ENCODE measurements around the gene REPIN1.

Gene REPIN1

GRCh38 chr7:150404172-150404804, 35.7 kb downstream of the REPIN1 start:
- no peaks in the 10 kb centered on the region for H3K9me3 ChIP-seq (ENCODE audit: low read length)
- no peaks in the 10 kb centered on the region for H3K36me3 ChIP-seq (ENCODE audit: insufficient read depth, low read length)
- no peaks in the 10 kb centered on the region for H3K9me2 ChIP-seq (ENCODE audit: low read depth, low read length)
- H2AFZ ChIP-seq (ENCODE audit: low read length): peak overlapping the region; percentile 61
- no peaks in the 10 kb centered on the region for H3K27me3 ChIP-seq (ENCODE audit: insufficient read depth, low read length)
- H3K79me2 ChIP-seq (ENCODE audit: insufficient read depth, low read length): no peaks in the 10 kb centered on the region
- H3K9ac ChIP-seq (ENCODE audit: low read length): peak overlapping the region; percentile 80
- peak overlapping the region; percentile 16 for H3K27ac ChIP-seq (ENCODE audit: low read depth, low read length, poor library complexity, severe bottlenecking)
- peaks cover 45% of the 10 kb centered on the region for H3K4me1 ChIP-seq (ENCODE audit: insufficient read depth, low read length, severe bottlenecking)
- H4K20me1 ChIP-seq (ENCODE audit: insufficient read depth, low read length): no peaks in the 10 kb centered on the region
- no peak for TF ChIP-seq CTCF (IDR thresholded peaks at IDR 0.05; ENCODE audit: low read length)
- no peak for TF ChIP-seq EZH2 (IDR thresholded peaks at IDR 0.05; ENCODE audit: borderline replicate concordance, low read length)
- H3K4me2 ChIP-seq (ENCODE audit: low read length): peak overlapping the region; percentile 81
- no peaks in the 10 kb centered on the region for H3F3A ChIP-seq (ENCODE audit: insufficient read depth, low read length)
- peak overlapping the region; percentile 65 for H3K4me3 ChIP-seq (ENCODE audit: low read depth, low read length, poor library complexity, severe bottlenecking)

- peak overlapping the region; percentile 61 for H2AFZ ChIP-seq (ENCODE audit: low read length)
- peak overlapping the region; percentile 81 for H3K4me2 ChIP-seq (ENCODE audit: low read length)
- no peaks in the 10 kb centered on the region for H3K27me3 ChIP-seq (ENCODE audit: insufficient read depth, low read length)
- peaks cover 45% of the 10 kb centered on the region for H3K4me1 ChIP-seq (ENCODE audit: insufficient read depth, low read length, severe bottlenecking)
- peak overlapping the region; percentile 65 for H3K4me3 ChIP-seq (ENCODE audit: low read depth, low read length, poor library complexity, severe bottlenecking)
- peak overlapping the region; percentile 80 for H3K9ac ChIP-seq (ENCODE audit: low read length)
- H3K9me3 ChIP-seq (ENCODE audit: low read length): no peaks in the 10 kb centered on the region
- TF ChIP-seq EZH2 (IDR thresholded peaks at IDR 0.05; ENCODE audit: borderline replicate concordance, low read length): no peak
- TF ChIP-seq CTCF (IDR thresholded peaks at IDR 0.05; ENCODE audit: low read length): peak; percentile 45; the same call in 1 of the 2 replicates
- H3K79me2 ChIP-seq (ENCODE audit: insufficient read depth, low read length): no peaks in the 10 kb centered on the region
- H3K27ac ChIP-seq (ENCODE audit: low read depth, low read length, poor library complexity, severe bottlenecking): peak overlapping the region; percentile 90
- H3F3A ChIP-seq (ENCODE audit: insufficient read depth, low read length): no peaks in the 10 kb centered on the region
- no peaks in the 10 kb centered on the region for H3K9me2 ChIP-seq (ENCODE audit: low read depth, low read length)
- H4K20me1 ChIP-seq (ENCODE audit: insufficient read depth, low read length): no peaks in the 10 kb centered on the region
- peaks cover under 1% of the 10 kb centered on the region; the same call in 1 of the 2 replicates for H3K36me3 ChIP-seq (ENCODE audit: insufficient read depth, low read length)
Measured at GRCh38 chr7:150404805-150405583, 36.4 kb downstream of the REPIN1 start.

GRCh38 chr7:150405584-150406311, 37.1 kb downstream of the REPIN1 start:
- Histone ChIP-seq H3K9me3 (ENCODE audit: low read length) (no peaks in the 10 kb centered on the region), H3K36me3 (ENCODE audit: insufficient read depth, low read length) (peaks cover 6% of the 10 kb centered on the region; the same call in 1 of the 2 replicates), H3K9ac (ENCODE audit: low read length) (peak overlapping the region; percentile 80), H3K4me2 (ENCODE audit: low read length) (peak overlapping the region; percentile 81), H3F3A (ENCODE audit: insufficient read depth, low read length) (no peaks in the 10 kb centered on the region), H3K27ac (ENCODE audit: low read depth, low read length, poor library complexity, severe bottlenecking) (peak overlapping the region; percentile 90), H3K79me2 (ENCODE audit: insufficient read depth, low read length) (no peaks in the 10 kb centered on the region), H3K27me3 (ENCODE audit: insufficient read depth, low read length) (no peaks in the 10 kb centered on the region), H3K9me2 (ENCODE audit: low read depth, low read length) (no peaks in the 10 kb centered on the region), H3K4me3 (ENCODE audit: low read depth, low read length, poor library complexity, severe bottlenecking) (peak overlapping the region; percentile 65), H2AFZ (ENCODE audit: low read length) (no peak overlapping the region), H4K20me1 (ENCODE audit: insufficient read depth, low read length) (no peaks in the 10 kb centered on the region), H3K4me1 (ENCODE audit: insufficient read depth, low read length, severe bottlenecking) (peaks cover 45% of the 10 kb centered on the region)
- TF ChIP-seq CTCF (IDR thresholded peaks at IDR 0.05; ENCODE audit: low read length) (no peak), EZH2 (IDR thresholded peaks at IDR 0.05; ENCODE audit: borderline replicate concordance, low read length) (no peak)
